ENCODE results near the gene ENTREP3.

The ENTREP3 gene

DNA sequence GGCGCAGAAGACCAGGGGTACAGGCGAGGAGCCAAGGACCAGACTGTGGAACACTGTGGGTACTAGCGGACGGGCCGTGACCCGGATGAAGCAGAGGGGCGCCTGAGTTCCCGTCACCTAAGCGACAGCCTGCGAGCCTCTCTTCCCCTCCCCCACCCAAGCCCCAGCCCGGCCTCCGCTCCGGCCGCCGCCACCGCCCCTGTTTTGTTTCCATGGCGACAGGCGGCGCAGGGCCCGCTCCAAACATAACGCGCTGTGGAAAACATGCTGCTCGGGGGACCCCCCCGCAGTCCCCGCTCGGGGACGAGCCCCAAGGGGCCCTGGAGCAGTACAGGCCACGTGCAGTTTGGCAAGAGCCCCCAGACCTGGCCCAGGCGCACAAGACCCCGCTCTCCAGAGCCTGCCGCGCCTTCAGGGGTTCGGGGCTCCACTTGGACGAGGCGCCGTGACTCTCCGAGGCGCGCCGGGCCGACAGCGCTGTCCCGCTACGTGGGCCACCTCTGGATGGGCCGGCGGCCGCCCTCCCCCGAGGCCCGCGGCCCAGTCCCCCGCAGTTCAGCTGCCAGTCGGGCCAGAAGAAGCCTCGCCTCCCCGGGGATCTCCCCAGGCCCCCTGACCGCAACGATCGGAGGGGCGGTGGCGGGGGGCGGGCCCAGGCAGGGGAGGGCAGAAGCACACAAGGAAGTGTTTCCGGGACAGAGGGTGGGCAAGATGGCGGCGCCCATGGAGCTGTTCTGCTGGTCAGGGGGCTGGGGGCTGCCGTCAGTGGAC is 46.6 kb downstream of the ENTREP3 start, which contains the start of gene MTX1:
MTX1 (plus strand) TSS at position 155 of the 771 bp plus-strand sequence; CDS start at position 265, 110 bp downstream.
- DNase-seq, result peak; percentile 93
- Histone ChIP-seq H3K4me1 (peaks cover 7% of the 10 kb centered on the region), H3K4me3 (ENCODE audit: low read depth, low read length) (peak within 1 kb of the TSS; percentile 99), H3K27me3 (no peaks in the 10 kb centered on the region), H3K9me3 (no peaks in the 10 kb centered on the region), H3K36me3 (peaks cover 7% of the 10 kb centered on the region; the same call in 1 of the 2 replicates)
- TF ChIP-seq CTCF (IDR thresholded peaks at IDR 0.05; ENCODE audit: low read depth, low read length), result no peak

DNA sequence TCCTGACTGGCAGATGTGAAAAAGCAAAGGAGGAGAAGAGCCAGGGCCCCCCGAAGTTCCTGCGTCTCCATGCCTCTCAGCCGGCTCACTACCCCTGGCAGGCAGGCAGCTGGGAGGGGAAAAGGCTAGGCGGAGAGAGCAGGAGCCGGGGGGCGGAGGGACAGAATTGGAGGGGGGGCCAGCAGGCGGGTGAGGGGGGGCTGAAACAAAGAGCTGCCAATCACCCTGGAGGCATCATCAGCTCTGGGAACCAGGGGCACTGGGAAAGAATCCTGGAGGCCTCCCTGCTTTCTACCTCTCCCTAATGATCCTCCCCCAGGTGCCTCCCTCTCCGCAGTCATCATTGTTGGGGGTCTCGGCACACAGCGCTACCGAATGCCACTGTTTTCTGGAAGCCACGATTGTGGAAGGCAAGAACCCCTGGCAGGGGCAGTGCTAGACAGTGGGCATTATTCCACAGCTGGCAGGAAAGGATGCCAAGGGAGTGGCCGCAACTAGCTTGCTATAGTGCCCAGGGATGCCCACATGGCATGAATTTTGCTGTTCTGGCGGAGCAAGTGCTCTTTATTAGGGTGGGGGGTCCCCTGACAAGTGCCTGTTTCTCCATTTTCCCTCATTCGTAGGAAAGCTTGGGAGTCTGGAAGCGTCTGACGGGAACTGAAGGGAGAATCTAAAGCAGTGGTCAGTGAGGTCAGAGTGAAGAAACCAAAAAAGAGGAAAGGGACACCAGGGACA is 47.3 kb downstream of the ENTREP3 start, which contains the start of gene THBS3:
THBS3 (minus strand) TSS at position 92 of the 735 bp plus-strand sequence; CDS start at position 71, 21 bp downstream.
- peak within 1 kb of the TSS; percentile 99 for H3K4me3 ChIP-seq (ENCODE audit: low read depth, low read length)
- DNase-seq, result peak; percentile 67
- H3K27me3 ChIP-seq, result no peaks in the 10 kb centered on the region
- peaks cover 7% of the 10 kb centered on the region; the same call in 1 of the 2 replicates for H3K36me3 ChIP-seq
- no peak for TF ChIP-seq CTCF (IDR thresholded peaks at IDR 0.05; ENCODE audit: low read depth, low read length)
- H3K9me3 ChIP-seq, result no peaks in the 10 kb centered on the region
- peaks cover 7% of the 10 kb centered on the region for H3K4me1 ChIP-seq

GRCh38 chr1:155206891-155207805 is 48.1 kb downstream of the ENTREP3 start:
- peak; percentile 89 for DNase-seq
- Histone ChIP-seq H3K4me3 (ENCODE audit: low read depth, low read length) (peak overlapping the region; percentile 99), H3K36me3 (peaks cover 7% of the 10 kb centered on the region; the same call in 1 of the 2 replicates), H3K9me3 (no peaks in the 10 kb centered on the region), H3K4me1 (peaks cover 7% of the 10 kb centered on the region), H3K27me3 (no peaks in the 10 kb centered on the region)
- peak; percentile 98 for TF ChIP-seq CTCF (IDR thresholded peaks at IDR 0.05; ENCODE audit: low read depth, low read length)

- no peaks in the 10 kb centered on the region for H3K9me3 ChIP-seq
- DNase-seq, result no peak
- no peak overlapping the region for H3K4me3 ChIP-seq (ENCODE audit: low read depth, low read length)
- TF ChIP-seq CTCF (IDR thresholded peaks at IDR 0.05; ENCODE audit: low read depth, low read length), result no peak
- peaks cover 7% of the 10 kb centered on the region for H3K4me1 ChIP-seq
- H3K36me3 ChIP-seq, result peaks cover 10% of the 10 kb centered on the region
- no peaks in the 10 kb centered on the region for H3K27me3 ChIP-seq
Measured at GRCh38 chr1:155205969-155206593, 49.2 kb downstream of the ENTREP3 start.

DNA sequence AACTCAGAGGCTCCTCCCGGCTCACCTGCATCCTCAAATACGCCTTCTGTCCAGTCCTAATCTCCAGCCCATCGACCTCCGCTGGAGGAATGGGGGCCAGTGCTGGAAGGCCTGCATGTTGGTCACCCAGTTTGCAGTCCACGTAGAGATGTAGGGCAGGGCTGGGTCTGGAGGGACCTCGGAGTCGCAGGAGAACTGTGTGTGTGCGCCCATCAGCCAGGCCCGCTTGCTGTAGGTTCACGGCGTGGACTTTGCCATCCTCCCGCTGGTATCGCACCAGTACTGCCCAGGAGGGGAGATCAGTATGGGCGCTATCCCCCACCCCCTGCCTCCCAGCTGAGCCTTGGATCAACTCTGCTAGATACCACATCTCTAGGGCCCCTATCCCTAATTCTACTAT is 50.2 kb downstream of the ENTREP3 start:
- Histone ChIP-seq H3K4me3 (ENCODE audit: low read depth, low read length) (no peak overlapping the region), H3K9me3 (no peaks in the 10 kb centered on the region), H3K36me3 (peaks cover 6% of the 10 kb centered on the region), H3K4me1 (peaks cover 7% of the 10 kb centered on the region), H3K27me3 (no peaks in the 10 kb centered on the region)
- no peak for TF ChIP-seq CTCF (IDR thresholded peaks at IDR 0.05; ENCODE audit: low read depth, low read length)
- DNase-seq, result no peak
